ENCODE data around the gene EXOSC7.

GRCh38 chr3:44958386-44958785, 17.7 kb upstream of the EXOSC7 start:
- no peak for TF ChIP-seq CTCF (IDR thresholded peaks at IDR 0.05)
- TF ChIP-seq POLR2A (IDR thresholded peaks at IDR 0.05), result no peak

All from thyroid gland (tissue), 4 donors.